ENCODE results near the gene ARHGAP24.

ARHGAP24 gene

DNA sequence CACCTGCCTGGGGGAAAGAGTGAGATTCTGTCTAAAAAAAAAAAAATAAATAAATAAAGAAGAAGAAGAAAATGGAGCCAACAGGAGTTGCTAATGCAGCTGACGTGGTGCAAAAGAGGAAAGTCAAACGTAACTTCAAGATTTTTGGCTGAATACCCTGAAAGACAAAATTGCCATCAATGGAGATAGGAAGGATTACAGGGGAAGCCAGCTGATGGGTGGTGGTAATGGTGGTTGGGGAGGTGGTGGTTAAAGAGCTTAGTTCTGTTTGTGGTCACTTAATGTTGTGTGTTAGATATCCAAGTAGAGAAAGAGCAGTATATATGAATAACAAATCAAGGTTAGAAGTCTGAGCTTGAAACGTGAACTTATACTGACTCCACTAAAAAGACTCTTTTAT, 225.4 kb downstream of the ARHGAP24 start:
- no peak for DNase-seq (ENCODE audit: low spot score)

DNA sequence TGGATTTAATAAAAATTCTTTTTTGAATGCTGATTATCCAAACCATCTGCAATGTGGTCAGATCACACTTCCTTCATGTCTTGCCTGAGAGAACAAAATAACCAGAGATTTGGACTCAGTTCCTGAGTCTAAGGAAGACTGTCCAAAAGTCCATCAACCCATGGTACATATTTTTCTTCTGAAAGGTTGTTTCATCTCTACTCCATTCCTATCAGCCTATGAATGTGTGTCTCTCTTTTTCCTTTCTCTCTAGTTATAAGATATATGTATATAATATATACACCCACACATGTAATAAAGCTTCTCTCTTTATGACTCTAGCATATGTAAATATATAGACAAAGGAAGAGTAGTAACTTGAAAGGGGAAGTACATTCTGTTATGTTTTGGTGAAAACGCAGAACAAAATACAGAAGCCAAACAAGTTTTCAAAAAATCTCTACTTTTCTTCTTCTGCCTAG, 226.9 kb downstream of the ARHGAP24 start:
- no peak for DNase-seq (ENCODE audit: low spot score)

DNA sequence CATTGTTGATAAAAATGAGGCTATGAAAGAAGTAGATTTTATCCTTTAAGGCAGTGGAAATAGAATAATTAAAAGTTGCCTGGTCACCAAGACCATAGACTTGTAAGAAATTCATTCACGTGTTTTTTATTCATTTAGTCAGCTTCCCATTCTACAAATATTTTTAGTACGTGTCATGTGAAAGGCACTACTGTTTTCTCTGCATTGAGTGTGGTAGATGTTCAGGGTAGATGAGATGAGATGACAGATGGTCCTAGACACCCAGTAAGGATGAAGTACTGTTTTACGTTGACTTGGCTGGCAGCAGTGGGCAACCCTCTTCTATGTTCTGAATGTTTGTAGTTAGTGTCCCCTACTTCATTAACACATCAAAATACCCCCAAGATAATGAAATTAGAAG, 228.1 kb downstream of the ARHGAP24 start:
- DNase-seq (ENCODE audit: low spot score), result no peak

DNA sequence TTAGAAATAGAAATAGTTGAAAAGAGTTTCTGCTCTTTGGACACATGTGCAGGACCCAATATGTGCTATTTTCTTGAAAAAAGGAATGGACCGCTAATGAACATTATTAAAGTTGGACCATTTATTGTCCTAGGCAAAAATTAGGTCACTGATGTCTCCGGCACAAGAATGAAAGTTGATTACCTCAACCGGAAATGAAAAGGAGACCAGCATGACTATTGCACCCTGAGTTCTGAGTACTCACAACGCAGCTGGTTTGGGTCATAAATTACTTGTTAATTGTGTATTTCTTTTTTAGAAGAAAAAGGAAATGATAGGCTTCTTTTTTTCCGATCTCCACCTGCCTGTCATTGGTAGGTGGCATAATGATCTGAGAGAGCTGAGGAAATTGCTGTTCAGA, 232.7 kb downstream of the ARHGAP24 start:
- no peak for DNase-seq (ENCODE audit: low spot score)

DNA sequence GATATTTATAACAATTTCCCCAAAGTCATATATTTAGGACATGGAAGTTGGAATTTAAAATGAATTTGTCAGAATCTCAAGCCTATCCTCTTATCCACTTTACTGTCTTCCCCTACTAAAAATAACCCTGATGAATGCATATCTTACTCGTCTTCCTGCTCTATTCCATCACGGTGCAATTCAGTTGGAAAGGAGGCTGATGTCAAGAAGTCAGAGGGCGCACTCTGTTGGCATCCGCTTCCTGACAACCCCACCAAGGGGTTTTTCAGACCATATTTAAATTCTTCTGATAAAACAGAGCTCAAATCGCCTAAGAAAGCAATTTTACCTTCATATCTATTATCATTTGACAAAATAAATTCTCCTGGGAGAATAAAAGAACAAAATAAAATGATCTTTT, 233.5 kb downstream of the ARHGAP24 start:
- no peak for DNase-seq (ENCODE audit: low spot score)

DNA sequence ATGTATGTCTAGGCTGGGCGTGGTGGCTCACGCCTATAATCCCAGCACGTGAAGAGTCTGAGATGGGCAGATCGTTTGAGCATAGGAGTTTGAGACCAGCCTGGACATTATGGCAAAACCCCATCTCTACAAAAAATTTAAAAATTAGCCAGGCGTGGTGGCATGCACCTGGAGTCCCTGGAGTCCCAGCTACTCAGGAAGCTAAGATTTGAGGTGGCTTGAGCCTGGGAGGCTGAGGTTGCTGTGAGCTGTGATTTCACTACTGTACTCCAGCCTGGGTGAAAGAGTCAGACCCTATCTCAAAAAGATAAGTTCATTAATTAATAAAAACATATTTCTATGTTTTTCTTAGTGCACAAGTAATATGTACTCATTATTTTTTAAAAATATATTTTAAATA, 238.1 kb downstream of the ARHGAP24 start:
- DNase-seq (ENCODE audit: low spot score), result no peak

DNA sequence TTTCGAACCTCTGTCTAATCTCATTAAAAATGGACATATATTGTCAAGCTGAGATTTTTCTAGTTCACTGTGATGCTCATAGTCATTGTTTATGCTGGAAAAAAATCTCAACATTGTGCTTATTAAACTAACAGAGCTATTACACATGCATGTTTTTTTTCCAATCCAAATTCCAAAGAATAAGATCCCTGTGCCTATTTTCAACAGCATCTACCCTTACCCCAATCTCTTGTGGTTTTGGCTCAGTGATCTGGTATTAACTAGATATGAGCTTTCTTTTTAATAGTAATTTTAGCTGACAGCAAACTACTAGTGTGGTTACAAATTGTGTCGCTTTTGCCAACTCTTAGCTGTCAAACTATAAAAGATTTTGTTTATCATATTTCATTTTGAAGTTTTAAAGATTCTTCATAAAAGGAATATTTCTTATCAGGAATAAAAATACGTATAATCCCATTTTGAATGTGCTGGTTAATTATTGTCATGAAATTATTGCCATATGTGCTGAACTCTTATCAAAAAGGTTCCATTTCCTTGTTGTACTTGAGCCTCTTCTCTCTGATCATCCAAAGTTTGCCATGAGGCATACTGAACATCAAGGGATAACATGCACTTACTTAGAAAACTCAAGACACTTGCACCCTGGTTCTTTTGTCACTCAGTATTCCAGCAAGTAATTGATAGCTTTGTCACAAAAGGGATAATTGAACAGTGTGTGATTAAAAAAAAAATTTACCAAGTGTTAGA, 241.2 kb downstream of the ARHGAP24 start:
- DNase-seq (ENCODE audit: low spot score), result no peak

DNA sequence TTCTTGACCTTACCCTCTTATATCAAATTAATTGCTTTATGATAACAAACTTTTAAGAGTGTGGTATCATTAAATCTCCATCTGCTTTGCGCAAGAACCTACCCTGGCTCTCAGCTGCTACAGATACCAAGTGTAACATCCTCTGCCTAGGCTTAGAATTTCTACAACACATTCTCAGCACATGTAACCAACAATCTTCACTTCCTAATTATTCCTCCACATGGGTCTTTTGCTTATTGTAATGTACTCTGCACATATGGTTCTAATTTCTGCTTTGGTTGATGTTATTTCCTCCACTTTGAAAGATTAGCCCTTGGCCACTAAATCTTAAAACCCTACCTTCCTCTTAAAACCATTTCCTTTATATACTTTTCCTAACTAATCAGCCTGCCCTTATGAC, 242.4 kb downstream of the ARHGAP24 start:
- no peak for DNase-seq (ENCODE audit: low spot score)

DNA sequence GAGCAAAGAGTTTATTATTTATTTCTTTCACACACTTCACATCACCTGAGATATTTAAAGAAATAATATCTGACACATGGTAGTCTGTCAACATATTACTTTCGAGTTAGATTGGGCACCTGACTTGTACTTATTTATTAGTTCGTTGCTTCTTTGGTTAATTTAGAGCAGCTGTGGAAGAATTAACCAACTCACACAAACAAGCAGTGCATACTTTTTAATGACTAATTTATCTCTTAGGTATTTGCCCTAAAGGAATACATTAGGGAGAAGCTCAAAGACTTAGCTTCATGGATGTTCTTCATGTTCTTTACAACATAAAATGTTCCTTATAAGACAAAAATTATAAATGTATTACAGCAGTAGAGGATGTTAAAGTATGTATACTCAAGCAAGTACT, 242.9 kb downstream of the ARHGAP24 start:
- no peak for DNase-seq (ENCODE audit: low spot score)

DNA sequence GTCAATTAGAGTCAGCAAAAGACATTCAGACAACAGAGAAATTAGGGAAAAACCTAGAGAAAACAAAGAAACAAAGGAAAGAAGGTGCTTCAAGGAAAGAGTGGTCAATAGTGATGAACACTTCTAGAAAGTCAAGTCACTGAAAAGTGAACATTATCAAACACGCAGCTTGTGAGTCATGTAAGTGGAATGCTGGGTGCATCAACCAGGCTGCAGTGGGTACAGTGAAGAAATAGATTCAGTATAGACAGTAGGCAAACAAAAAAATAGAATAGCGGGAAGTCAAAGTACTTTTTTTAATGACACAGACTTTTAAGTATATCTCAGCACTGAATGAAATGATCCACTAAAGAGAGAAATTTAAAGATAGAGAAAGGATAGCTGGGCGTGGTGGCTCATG, 245.8 kb downstream of the ARHGAP24 start:
- no peak for DNase-seq (ENCODE audit: low spot score)

DNA sequence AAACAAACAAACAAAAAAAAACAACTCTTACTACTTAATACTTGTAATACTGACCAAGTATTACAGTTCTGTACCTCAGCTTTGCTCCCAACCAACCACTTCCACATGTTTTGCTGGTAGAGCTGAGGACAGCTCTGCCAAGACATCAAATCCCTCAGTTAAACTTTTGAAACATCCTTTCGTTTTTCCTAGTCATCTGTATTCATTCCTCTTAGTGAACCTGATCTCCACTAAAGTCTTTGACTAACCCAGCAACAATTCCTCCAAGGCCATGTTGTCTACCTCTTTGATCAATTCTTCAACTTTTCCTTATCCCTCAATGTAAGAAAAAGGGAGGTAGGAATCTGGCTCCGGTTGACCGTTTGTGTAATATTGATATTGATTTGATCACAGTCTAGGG, 247.5 kb downstream of the ARHGAP24 start:
- no peak for DNase-seq (ENCODE audit: low spot score)

DNA sequence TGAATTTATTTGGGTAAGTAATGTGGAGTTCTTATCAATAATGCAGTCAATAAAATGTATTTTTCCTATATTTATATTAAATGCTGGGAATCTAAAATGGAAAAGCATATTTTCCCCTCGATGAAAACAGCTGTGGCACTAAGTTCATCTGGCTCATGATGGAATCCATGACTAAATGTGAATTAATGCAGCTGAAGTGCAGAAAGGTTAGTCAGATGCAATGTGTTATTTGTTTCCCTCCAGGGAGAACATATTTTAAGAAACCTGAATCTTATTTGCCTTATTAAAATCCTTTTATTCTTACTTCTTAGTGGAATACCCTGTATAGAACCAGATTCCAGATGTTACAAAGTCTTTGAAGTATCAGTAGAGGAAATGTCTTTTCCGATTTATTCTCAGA, 247.9 kb downstream of the ARHGAP24 start:
- no peak for DNase-seq (ENCODE audit: low spot score)

DNA sequence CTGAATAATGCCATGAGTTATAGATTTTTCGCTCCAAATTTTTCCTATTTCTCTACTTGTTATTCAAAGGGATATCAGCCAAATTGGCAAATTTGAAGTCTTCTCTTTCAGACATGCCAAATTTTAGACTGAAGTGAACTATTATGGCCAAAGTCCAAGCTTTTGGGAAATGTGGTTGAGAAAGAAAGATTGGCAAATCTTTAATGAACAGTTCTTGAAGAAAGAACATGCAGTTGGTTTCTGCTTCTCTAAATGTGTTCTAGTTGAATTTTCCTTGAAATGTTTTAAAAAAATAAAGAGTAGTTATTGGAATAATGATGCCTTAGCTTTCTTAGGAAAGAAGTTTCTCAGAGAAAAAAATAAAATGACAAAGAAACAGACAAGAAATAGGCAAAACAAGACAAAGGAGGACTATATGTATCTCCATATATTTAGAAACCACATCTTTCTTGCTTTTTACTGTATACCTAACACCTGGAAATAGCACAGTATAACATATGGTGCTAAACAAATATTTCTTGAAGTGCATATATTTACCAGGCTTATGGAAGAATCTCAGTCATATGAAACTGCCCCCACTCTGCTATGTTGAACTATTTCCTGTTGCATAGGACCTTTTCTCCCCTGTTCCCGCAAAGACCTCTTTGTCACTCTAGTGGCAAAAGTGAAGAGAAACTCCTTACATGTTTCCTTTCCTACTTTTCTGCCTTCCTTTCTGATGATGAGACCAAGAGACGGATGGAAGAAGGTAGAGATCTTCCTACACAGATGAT, 250.0 kb downstream of the ARHGAP24 start:
- DNase-seq (ENCODE audit: low spot score), result no peak

DNA sequence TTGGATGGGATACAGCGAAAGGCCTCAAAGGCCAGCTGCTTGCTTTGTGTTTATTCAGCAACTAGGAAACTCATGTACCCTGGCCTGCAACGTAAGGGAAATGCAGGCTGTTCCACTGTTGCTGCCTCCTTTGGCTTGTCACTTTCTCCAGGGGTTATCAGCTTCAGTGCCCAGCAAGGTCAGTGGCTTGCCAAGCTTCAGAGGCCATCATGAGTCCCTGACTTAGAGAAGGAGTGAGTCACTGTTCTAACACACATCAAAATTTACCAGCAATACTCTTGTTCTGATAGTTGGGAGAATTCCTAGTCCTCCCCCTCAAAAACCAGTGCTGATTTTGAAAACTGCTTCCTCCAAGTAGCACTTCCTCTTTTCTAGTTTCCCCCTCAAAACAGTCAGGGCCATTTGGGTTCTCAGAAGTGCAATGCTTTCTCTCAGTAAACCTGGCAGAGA, 250.8 kb downstream of the ARHGAP24 start:
- DNase-seq (ENCODE audit: low spot score), result no peak

DNA sequence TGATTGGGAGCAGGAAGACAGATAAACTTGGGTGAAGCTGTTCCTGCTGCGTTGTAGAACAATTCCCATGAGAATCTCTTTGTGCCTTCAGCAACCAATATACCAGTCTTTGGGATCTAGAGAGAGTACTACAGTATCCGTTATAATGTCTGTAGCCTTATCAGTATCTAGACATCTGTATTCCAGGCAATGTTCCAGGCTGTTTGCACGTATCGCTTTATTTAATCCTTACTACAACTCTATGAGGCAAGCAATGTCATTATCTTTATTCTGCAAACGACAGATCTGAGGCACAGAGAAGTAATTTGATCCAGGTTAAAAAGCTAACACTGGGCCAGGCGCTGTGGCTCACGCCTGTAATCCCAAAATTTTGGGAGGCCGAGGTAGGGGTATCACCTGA, 251.6 kb downstream of the ARHGAP24 start:
- no peak for DNase-seq (ENCODE audit: low spot score)

DNA sequence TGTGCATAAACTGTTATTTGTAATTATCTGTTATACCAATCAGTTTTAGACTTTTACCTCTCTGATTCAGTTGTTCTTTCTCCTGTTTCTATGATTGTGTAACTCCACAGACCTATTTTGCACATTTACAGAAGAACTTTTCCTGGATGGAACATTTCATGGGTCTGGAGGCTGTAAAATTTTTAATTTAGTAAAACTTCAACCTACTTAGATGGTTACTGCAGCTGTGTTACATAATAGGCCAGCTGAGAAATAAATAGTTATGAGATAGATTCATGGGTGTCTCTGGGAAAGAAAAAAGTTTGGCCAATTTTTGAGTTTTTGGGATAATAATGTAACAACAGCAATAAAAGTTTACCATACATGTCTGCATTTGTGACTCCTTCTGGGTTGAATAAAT, 253.5 kb downstream of the ARHGAP24 start:
- no peak for DNase-seq (ENCODE audit: low spot score)

DNA sequence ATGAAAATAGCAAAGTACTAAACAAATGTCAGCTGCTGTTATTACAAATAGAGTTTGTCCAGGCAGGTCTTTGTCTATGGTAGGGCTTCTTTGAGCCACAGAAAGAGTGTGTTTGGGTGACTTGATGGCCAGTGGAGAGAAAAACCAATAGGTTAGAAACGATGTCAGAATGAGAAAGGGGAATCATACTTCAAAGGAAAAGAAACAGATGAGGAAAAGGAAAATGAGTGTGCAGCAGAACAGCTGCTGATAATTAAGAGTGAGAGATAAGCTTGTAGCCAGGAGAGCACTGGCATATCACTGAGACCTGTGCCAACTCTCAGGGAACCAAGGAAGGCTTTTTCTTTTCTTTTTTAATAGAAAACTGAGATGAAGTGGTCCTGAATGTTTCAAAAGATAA, 257.2 kb downstream of the ARHGAP24 start:
- DNase-seq (ENCODE audit: low spot score), result no peak

DNA sequence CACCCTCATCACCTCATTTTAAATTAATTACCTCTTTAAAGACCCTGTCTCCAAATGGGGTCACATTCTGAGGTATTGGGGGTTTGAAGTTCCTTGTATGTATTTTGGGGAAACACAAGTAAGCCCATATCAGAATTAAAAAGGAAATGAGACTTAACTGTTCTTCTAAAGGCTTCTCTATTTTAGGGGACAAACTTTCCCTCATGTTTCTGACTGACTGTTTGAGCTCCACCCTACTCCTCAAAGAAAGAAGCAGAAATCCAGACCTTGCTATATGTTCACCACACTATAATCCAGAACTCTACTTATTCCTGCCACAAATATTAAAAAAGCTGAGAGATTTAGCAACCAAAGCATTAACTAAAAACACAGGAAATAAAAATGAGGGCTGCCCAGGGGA, 258.8 kb downstream of the ARHGAP24 start:
- no peak for DNase-seq (ENCODE audit: low spot score)

DNA sequence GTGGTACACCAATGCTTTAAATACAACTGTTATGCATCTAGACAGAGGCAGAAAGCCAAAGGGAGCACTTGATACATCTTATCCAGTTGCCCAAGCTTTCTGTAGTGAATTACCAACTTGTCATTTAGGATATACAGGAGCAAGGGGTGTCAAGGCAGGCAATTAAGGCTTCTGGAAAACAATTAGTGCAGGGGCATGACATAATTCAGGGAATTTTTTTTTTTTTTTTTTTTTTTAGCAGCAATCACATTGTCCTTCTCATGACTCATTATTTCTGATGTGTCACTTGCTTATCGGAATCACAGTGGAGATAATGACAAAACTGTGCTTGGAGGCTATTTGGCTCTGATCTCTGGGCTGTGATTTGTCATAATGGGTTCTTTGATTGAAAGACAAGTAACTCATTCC, 259.5 kb downstream of the ARHGAP24 start:
- no peak for DNase-seq (ENCODE audit: low spot score)

DNA sequence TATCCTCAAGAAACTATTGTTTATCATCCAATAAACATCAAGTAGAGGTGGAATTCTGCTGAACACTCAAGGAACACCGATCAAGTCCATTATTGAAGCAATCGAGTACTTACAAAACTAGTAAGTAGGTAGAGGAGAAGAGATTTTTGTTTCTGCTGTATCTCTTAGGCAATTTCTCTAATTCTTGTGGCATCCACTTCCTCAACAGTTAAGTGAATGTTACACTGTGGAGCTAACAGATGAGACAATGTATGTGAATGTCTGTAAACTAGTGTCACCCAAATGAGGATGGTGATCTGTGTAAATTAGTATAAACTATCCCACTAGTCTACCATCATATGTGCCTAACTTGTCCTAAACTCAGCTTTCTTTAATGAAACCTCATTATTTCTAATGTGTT, 261.6 kb downstream of the ARHGAP24 start:
- no peak for DNase-seq (ENCODE audit: low spot score)

DNA sequence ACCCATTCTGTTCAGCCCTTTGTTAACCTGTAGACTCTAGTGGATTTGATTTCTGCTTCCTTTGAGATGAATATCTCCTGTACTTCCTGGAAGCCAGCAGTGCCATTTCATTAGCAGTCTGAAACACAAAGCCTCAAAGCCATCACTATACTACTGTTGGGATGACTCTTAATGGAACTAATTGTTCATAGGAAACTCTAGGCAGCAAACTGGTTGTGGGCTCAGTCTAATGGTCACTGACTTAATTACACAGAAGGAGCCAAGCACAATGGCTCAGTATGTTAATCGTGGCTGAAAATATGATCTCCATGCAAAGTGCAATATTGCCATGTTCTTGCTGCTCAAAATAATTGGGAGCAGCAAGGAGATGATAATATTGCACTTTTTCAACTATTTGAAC, 262.3 kb downstream of the ARHGAP24 start:
- no peak for DNase-seq (ENCODE audit: low spot score)

DNA sequence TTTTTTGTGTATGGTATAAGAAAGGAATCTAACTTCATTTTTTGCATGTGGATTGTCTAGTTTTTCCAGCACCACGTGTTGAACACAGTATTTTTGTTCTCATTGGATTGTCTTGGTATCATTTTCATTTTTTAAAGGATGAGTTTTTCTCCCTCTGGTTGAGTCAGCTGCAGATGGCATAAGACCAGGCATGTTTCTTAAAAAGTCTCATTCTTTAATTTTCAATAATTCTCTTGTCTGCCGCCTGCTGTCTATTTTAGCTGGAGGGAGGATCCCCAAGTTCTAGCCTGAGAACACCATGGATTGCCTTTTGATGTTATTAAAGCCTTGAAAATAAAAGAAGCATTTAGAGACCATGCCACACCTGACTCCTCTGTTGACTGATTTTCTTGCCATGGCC, 263.8 kb downstream of the ARHGAP24 start:
- DNase-seq (ENCODE audit: low spot score), result no peak

DNA sequence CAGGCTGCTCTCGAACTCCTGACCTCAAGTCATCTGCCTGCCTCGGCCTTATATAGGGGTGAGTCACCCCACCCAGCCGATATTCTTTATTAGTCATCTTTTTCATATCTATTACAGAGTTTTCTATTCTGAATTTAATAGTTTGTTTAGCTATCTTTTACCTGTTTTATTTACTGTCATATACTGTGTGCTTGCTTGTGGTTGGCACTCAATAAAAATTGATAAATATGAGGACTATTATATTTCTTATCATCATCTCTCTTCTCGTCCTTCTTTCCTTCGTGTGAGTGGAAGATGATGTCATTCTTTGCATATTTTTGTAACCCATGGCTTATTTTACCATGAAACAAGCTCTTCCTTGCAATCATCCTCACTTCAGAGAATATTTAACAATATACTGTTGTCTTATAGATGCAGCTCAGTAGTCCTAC, 265.5 kb downstream of the ARHGAP24 start:
- DNase-seq (ENCODE audit: low spot score), result peak; percentile 4

DNA sequence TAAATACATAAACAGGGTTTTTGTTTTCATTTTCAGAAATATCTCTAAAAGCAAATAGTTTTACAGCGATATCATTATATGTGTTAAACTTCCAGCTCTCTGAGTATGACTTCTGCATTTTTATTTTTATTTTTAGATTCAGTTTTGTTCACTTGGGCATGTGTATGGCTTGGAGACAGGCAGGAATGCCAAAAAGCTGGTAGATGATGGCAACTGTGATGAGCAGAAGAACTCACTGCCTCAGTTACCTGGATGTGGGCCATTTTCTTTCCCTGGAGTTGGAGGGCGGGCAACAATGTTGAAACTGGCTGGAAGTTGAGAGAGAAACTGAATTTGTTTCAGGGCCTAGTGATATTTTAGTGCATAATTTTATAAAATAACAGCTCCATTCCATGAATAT, 266.4 kb downstream of the ARHGAP24 start:
- no peak for DNase-seq (ENCODE audit: low spot score)
